Ascending aorta (tissue), 2 donors: ENCODE measurements around the gene ADAM8. TPM values are rescaled to one million over a fixed set of nuclear protein-coding genes. Genes with fewer than 3 reads are reported as not detected.
A peak's percentile ranks its signal among the peaks of the same experiment; 100 is the strongest.

Source experiments
- DNase-seq, 2 donors: peaks; one replicate each; pipeline ENCODE4 v3.0.0-alpha.2; 2019; ENCODE audit warnings: low spot score in 2 of 2
- H3K27ac ChIP-seq, 2 donors: fragments of 200-600 bp; sonication (generic); one replicate each; pipeline ENCODE4 v1.5.1; 2016 to 2017; ENCODE audit warnings: mild to moderate bottlenecking in 1 of 2
- H3K27me3 ChIP-seq: fragments of 200-600 bp; sonication (generic); one replicate; pipeline ENCODE4 v1.5.1; 2017
- H3K36me3 ChIP-seq, 2 donors: fragments of 200-600 bp; sonication (generic); one replicate each; pipeline ENCODE4 v1.5.1; 2016
- H3K4me1 ChIP-seq, 2 donors: fragments of 200-600 bp; sonication (generic); one replicate each; pipeline ENCODE4 v1.5.1; 2016 to 2017; ENCODE audit warnings: mild to moderate bottlenecking in 1 of 2
- H3K4me3 ChIP-seq, 2 donors: fragments of 200-600 bp; sonication (generic); one replicate each; pipeline ENCODE4 v1.5.1; 2016 to 2017; ENCODE audit warnings: mild to moderate bottlenecking in 1 of 2
- H3K9me3 ChIP-seq, 2 donors: fragments of 200-600 bp; sonication (generic); one replicate each; pipeline ENCODE4 v1.5.1; 2016
- intact Hi-C: fragments of 100-400 bp; cut with DNase I; formaldehyde crosslinking; loops from one replicate; pipeline ENCODE4 v1.15.1; 2023
- total RNA-seq: library from RNA; depleted of rRNA; stranded (reverse); fragments of >200 nt; gene quantifications from one replicate; pipeline ENCODE4 v1.1.0, GENCODE V29; 2016
- TF ChIP-seq, protein P1 (sequence below), 3 experiments: fragments of 200-600 bp in 2 of 3; fragments of 450-650 bp in 1 of 3; sonication (generic) in 2 of 3; IDR thresholded peaks; one replicate each; pipeline ENCODE4 v1.5.1; 2016 to 2019; ENCODE audit warnings: antibody characterized with exemption in 3 of 3, mild to moderate bottlenecking in 1 of 3, moderate library complexity in 1 of 3

The ADAM8 gene
- total RNA-seq, 1 donor from 2014 or later: 21.4 TPM

DNA sequence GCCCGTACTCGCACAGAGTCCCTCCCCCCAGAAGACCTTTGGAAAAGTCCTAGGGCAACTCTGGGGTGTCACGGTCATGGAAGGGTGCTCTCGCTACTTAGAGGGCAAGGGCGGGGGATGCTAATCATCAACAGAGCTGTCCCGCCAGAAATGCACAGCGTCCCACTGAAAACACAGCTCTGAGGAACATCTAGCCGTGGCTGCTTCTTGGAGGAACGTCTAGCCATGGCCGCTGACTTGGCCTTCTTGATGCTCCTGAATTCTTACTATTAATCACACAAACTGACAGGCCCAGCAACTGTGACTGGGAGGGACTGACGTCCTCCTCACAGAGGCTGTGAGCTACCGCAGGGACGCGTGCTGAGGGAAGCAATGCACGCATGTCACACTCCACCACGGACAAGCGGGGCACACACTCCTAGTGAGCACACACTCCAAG lies 30.3 kb upstream of the ADAM8 start:
- H3K36me3 ChIP-seq: peaks cover 23 to 25% of the 10 kb centered on the region in 2 donors
- no peak overlapping the region for H3K27ac ChIP-seq
- no peaks in the 10 kb centered on the region for H3K9me3 ChIP-seq
- TF ChIP-seq, protein P1, sequence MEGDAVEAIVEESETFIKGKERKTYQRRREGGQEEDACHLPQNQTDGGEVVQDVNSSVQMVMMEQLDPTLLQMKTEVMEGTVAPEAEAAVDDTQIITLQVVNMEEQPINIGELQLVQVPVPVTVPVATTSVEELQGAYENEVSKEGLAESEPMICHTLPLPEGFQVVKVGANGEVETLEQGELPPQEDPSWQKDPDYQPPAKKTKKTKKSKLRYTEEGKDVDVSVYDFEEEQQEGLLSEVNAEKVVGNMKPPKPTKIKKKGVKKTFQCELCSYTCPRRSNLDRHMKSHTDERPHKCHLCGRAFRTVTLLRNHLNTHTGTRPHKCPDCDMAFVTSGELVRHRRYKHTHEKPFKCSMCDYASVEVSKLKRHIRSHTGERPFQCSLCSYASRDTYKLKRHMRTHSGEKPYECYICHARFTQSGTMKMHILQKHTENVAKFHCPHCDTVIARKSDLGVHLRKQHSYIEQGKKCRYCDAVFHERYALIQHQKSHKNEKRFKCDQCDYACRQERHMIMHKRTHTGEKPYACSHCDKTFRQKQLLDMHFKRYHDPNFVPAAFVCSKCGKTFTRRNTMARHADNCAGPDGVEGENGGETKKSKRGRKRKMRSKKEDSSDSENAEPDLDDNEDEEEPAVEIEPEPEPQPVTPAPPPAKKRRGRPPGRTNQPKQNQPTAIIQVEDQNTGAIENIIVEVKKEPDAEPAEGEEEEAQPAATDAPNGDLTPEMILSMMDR (IDR thresholded peaks at IDR 0.05): no peak
- DNase-seq: no peak
- intact Hi-C loops: loop anchor here (5.0 kb wide), 3 partner anchors 85 to 1000 kb away; partner anchors contain the start of genes LRRC27, MTG1 and STK32C
- H3K4me3 ChIP-seq: peak overlapping the region in 1 of 2 donors; percentile 92
- H3K4me1 ChIP-seq: peaks cover 2 to 25% of the 10 kb centered on the region in 2 donors
- no peaks in the 10 kb centered on the region for H3K27me3 ChIP-seq

DNA sequence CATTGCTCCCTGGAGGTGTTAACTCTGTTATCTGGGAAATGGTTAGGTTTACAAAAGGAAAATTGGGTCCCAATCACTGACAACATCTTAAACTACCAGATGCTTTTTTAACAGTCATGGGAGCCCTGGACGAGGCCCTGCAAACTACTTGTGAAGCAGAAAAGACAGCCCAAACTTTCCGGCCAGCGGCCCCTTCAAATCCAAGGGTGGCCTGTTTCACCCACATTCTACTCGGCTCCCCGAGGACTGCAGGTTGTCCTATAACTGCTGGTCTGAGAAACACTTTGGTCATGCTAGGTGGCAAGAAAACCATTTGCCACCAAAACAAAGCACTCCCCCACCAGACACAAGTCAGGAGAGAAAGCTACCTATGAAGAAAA lies 29.4 kb upstream of the ADAM8 start:
- no peaks in the 10 kb centered on the region for H3K27me3 ChIP-seq
- TF ChIP-seq, protein P1 (IDR thresholded peaks at IDR 0.05): no peak
- peak overlapping the region in 1 of 2 donors; percentile 19 for H3K27ac ChIP-seq
- no peaks in the 10 kb centered on the region for H3K9me3 ChIP-seq
- peaks cover 2 to 25% of the 10 kb centered on the region in 2 donors for H3K4me1 ChIP-seq
- peaks cover 19 to 26% of the 10 kb centered on the region in 2 donors for H3K36me3 ChIP-seq
- H3K4me3 ChIP-seq: no peak overlapping the region
- no peak for DNase-seq
- intact Hi-C loops: loop anchor here (5.0 kb wide), 3 partner anchors 86 to 999 kb away; partner anchors contain the start of genes LRRC27, MTG1 and STK32C

DNA sequence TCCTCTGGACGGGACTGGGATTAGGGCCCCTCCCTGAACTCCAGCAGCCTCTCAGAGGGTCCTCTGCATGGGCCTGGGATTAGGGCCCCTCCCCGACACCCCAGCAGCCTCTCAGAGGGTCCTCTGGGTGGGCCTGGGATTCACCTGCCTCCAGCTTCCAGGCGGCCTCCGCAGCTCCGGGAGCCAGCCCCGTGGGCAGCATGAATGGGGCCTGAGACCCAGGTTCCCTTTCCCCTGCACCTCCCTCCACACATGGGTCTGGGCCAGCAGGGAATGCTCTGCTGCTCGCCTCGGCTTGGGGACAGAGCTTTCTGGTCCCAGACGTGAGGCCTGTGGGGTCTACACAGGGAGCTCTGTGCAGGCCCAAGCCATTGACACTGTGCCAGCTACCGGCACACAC lies 26.5 kb upstream of the ADAM8 start:
- no peak overlapping the region for H3K27ac ChIP-seq
- H3K9me3 ChIP-seq: no peaks in the 10 kb centered on the region
- no peaks in the 10 kb centered on the region for H3K27me3 ChIP-seq
- TF ChIP-seq, protein P1 (IDR thresholded peaks at IDR 0.05): no peak
- no peak for DNase-seq
- intact Hi-C loops: no loop called here
- peaks cover 2 to 22% of the 10 kb centered on the region in 2 donors for H3K4me1 ChIP-seq
- no peak overlapping the region for H3K4me3 ChIP-seq
- peaks cover 32 to 49% of the 10 kb centered on the region in 2 donors for H3K36me3 ChIP-seq

DNA sequence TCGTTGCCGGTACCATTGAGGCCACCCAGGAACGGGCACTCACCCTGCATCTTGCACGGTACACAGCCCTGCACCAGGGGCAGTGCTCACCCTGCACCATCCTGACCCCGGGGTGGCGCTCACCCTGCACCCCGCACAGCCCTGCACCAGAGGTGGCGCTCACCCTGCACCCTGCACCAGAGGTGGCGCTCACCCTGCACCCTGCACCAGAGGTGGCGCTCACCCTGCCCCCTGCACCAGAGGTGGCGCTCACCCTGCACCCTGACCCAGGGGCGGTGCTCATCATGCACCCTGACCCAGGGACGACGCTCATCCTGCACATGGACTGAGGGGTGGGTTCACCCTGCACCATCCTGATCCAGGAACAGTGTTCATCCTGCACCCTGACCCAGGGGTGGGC lies 25.6 kb upstream of the ADAM8 start:
- intact Hi-C loops: no loop called here

DNA sequence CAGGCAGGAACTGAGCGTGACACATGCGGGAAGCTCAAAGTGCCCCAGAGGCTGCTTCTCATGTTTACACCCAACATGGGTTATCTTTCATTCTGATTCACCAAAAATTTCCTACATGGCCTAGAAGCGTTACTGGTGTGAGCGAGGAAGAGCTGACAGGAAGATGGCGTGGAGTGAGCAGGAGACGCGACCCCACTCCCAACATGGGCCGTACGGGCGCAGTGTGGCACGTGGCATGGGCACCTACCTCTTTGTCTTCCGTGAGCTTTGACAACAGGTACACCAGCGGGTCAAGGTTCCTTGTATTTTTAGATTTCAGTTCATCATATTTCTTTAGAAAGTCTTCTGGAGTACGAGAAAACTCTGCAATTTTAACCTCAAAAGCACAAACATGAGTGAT lies 23.1 kb upstream of the ADAM8 start:
- no peak for DNase-seq
- H3K4me3 ChIP-seq: no peak overlapping the region
- no peaks in the 10 kb centered on the region for H3K9me3 ChIP-seq
- intact Hi-C loops: no loop called here
- no peaks in the 10 kb centered on the region for H3K27me3 ChIP-seq
- TF ChIP-seq, protein P1 (IDR thresholded peaks at IDR 0.05): no peak
- H3K27ac ChIP-seq: no peak overlapping the region
- H3K36me3 ChIP-seq: peaks cover 66 to 84% of the 10 kb centered on the region in 2 donors
- no peaks in the 10 kb centered on the region for H3K4me1 ChIP-seq

More for the DNA sequence above, 25.6 kb upstream of the ADAM8 start:
- Histone ChIP-seq H3K4me3 (no peak overlapping the region), H3K4me1 (peaks cover 0 to 15% of the 10 kb centered on the region in 2 donors), H3K9me3 (no peaks in the 10 kb centered on the region), H3K36me3 (peaks cover 41 to 59% of the 10 kb centered on the region in 2 donors), H3K27ac (no peak overlapping the region), H3K27me3 (no peaks in the 10 kb centered on the region)
- TF ChIP-seq, protein P1 (IDR thresholded peaks at IDR 0.05): no peak
- no peak for DNase-seq

DNA sequence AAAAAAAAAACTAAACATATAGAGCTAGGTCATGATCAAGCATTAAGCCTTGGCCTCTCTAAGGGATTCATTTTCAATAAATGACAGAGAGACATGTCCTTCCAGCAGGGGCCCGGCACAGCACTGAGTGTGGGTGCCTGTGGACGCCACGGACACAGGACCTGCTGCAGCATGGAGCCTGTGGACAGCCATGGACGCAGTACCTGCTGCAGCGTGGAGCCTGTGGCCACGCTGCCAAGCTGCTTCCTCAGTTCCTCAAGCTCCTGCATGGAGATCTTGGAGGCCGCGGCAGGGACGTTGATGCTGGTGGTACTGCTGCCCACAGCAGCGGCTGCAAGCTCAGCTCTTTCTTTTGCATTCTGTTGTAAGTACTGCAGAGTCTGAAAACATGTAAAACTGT lies 22.6 kb upstream of the ADAM8 start:
- no peaks in the 10 kb centered on the region for H3K9me3 ChIP-seq
- H3K4me3 ChIP-seq: no peak overlapping the region
- H3K27me3 ChIP-seq: no peaks in the 10 kb centered on the region
- intact Hi-C loops: no loop called here
- TF ChIP-seq, protein P1 (IDR thresholded peaks at IDR 0.05): no peak
- DNase-seq: no peak
- H3K36me3 ChIP-seq: peaks cover 72 to 89% of the 10 kb centered on the region in 2 donors
- no peak overlapping the region for H3K27ac ChIP-seq
- H3K4me1 ChIP-seq: no peaks in the 10 kb centered on the region
